ENCODE results near the gene GSC.
"Not testable (repeated sequence)": the region's sequence is repeated elsewhere in the genome, so short reads cannot be mapped to it uniquely, and the experiment has no call there.

Gene GSC

GRCh38 chr14:94728950-94729349 lies 41.0 kb downstream of the GSC start:
- DNase-seq: no peak
- H3K27ac ChIP-seq: no peak overlapping the region
- H3K4me3 ChIP-seq (ENCODE audit: low read depth, low read length): no peak overlapping the region
- in situ Hi-C loops (cut with HindIII; ENCODE audit: low pct_ligation_motif_present, low sequenced_read_pairs): no loop called here
- H3K27me3 ChIP-seq (replicated peaks): no peaks in the 10 kb centered on the region
- TF ChIP-seq CTCF (IDR thresholded peaks at IDR 0.05; ENCODE audit: low read depth, low read length, missing control alignments): no peak
- no peaks in the 10 kb centered on the region for H3K36me3 ChIP-seq (replicated peaks)

- H3K36me3 ChIP-seq (replicated peaks); in situ Hi-C loops (cut with HindIII; ENCODE audit: low pct_ligation_motif_present, low sequenced_read_pairs); H3K4me3 ChIP-seq (ENCODE audit: low read depth, low read length); H3K27me3 ChIP-seq (replicated peaks); H3K27ac ChIP-seq; DNase-seq: not testable (repeated sequence)
Observed at GRCh38 chr14:94728440-94728839, 41.5 kb downstream of the GSC start.

- DNase-seq; H3K4me3 ChIP-seq (ENCODE audit: low read depth, low read length); H3K27ac ChIP-seq; in situ Hi-C loops (cut with HindIII; ENCODE audit: low pct_ligation_motif_present, low sequenced_read_pairs); H3K27me3 ChIP-seq (replicated peaks); H3K36me3 ChIP-seq (replicated peaks): not testable (repeated sequence)
Observed at GRCh38 chr14:94726649-94727048, 43.3 kb downstream of the GSC start.

- no peaks in the 10 kb centered on the region for H3K36me3 ChIP-seq (replicated peaks)
- DNase-seq: no peak
- no peak overlapping the region for H3K27ac ChIP-seq
- no peak overlapping the region for H3K4me3 ChIP-seq (ENCODE audit: low read depth, low read length)
- H3K27me3 ChIP-seq (replicated peaks): no peaks in the 10 kb centered on the region
- no peak for TF ChIP-seq CTCF (IDR thresholded peaks at IDR 0.05; ENCODE audit: low read depth, low read length, missing control alignments)
- in situ Hi-C loops (cut with HindIII; ENCODE audit: low pct_ligation_motif_present, low sequenced_read_pairs): no loop called here
Observed at GRCh38 chr14:94724993-94725392, 44.9 kb downstream of the GSC start.

- Histone ChIP-seq H3K36me3 (replicated peaks) (no peaks in the 10 kb centered on the region), H3K27ac (no peak overlapping the region), H3K4me3 (ENCODE audit: low read depth, low read length) (no peak overlapping the region), H3K27me3 (replicated peaks) (no peaks in the 10 kb centered on the region)
- in situ Hi-C loops (cut with HindIII; ENCODE audit: low pct_ligation_motif_present, low sequenced_read_pairs): no loop called here
- no peak for DNase-seq
- TF ChIP-seq CTCF (IDR thresholded peaks at IDR 0.05; ENCODE audit: low read depth, low read length, missing control alignments): no peak
Observed at GRCh38 chr14:94722397-94722796, 47.5 kb downstream of the GSC start.

All from brain microvascular endothelial cell (primary cell).